IMR-90 (cell line): ENCODE measurements around the gene DNAI7. TPM values are rescaled to one million over a fixed set of nuclear protein-coding genes. Genes with fewer than 3 reads are reported as not detected.

ENCODE experiments used
- ATAC-seq: fragments of 200-7000 bp; cut with Tn5 transposase; 2 replicates; pipeline ENCODE4 v1.9.1; 2020; ENCODE audit warnings: low read depth, mild to moderate bottlenecking, moderate library complexity
- BruUV-seq: library from RNA; stranded (reverse); fragments of 400-500 nt; replicated peaks from 2 replicates; lab custom pipeline; 2021; lab: Mats Ljungman, UMichigan
- CTCF ChIA-PET: fragments of 300-600 bp; formaldehyde crosslinking; extraction: SDS; loops from one replicate; lab custom pipeline; 2021; ENCODE audit warnings: antibody characterized with exemption; lab: Yijun Ruan, JAX
- POLR2A ChIA-PET: fragments of 300-600 bp; sonication (Branson Sonifier 250); formaldehyde crosslinking; loops from one replicate; lab custom pipeline; 2022; ENCODE audit warnings: antibody characterized with exemption; ENCODE audit not compliant: unreplicated experiment; lab: Charles Lee
- DNase-seq: peaks from one replicate; pipeline ENCODE4 v3.0.0; 2013
- H2AFZ ChIP-seq: replicated peaks from 2 replicates; pipeline ENCODE3; 2013; ENCODE audit warnings: low read length, mild to moderate bottlenecking; ENCODE audit not compliant: poor library complexity
- H2AK5ac ChIP-seq: 2 replicates; pipeline ENCODE4 v1.6.1; 2013; ENCODE audit warnings: low read depth, low read length, inconsistent platforms
- H2AK9ac ChIP-seq: replicated peaks from 2 replicates; pipeline ENCODE3; 2013; ENCODE audit warnings: mild to moderate bottlenecking, low read depth, low read length, moderate library complexity; ENCODE audit not compliant: poor library complexity
- H2BK120ac ChIP-seq: 2 replicates; pipeline ENCODE4 v1.6.1; 2013; ENCODE audit warnings: low read depth, low read length, inconsistent platforms
- H2BK15ac ChIP-seq: 3 replicates; pipeline ENCODE4 v1.6.1; 2013; ENCODE audit warnings: low read depth, low read length, inconsistent platforms
- H2BK20ac ChIP-seq: 2 replicates; pipeline ENCODE4 v1.6.1; 2013; ENCODE audit warnings: low read depth, mild to moderate bottlenecking, inconsistent platforms, low read length, moderate library complexity
- H2BK5ac ChIP-seq: 2 replicates; pipeline ENCODE4 v1.6.1; 2013; ENCODE audit warnings: mild to moderate bottlenecking, low read depth, low read length, inconsistent platforms; ENCODE audit not compliant: poor library complexity, severe bottlenecking
- H3K14ac ChIP-seq: replicated peaks from 2 replicates; pipeline ENCODE4 v1.6.1; 2013; ENCODE audit warnings: low read depth, low read length, inconsistent platforms
- H3K18ac ChIP-seq: 2 replicates; pipeline ENCODE4 v1.6.1; 2013; ENCODE audit warnings: low read depth, low read length, control low read depth
- H3K23ac ChIP-seq: 2 replicates; pipeline ENCODE4 v1.6.1; 2013; ENCODE audit warnings: low read depth, low read length, inconsistent platforms
- H3K27ac ChIP-seq: 2 replicates; pipeline ENCODE4 v1.5.1; 2013; ENCODE audit warnings: mild to moderate bottlenecking, control low read depth, low read length; ENCODE audit not compliant: insufficient read depth
- H3K27me3 ChIP-seq: 2 replicates; pipeline ENCODE4 v1.6.1; 2013; ENCODE audit warnings: low read length; ENCODE audit not compliant: control insufficient read depth, insufficient read depth
- H3K36me3 ChIP-seq: 2 replicates; pipeline ENCODE4 v1.6.1; 2013; ENCODE audit warnings: low read length, mixed read lengths; ENCODE audit not compliant: control insufficient read depth, insufficient read depth
- H3K4ac ChIP-seq: 2 replicates; pipeline ENCODE4 v1.6.1; 2013; ENCODE audit warnings: low read depth, low read length, inconsistent platforms
- H3K4me1 ChIP-seq: 2 replicates; pipeline ENCODE4 v1.6.1; 2013; ENCODE audit warnings: low read length, mixed read lengths; ENCODE audit not compliant: control insufficient read depth, insufficient read depth
- H3K4me2 ChIP-seq: 2 replicates; pipeline ENCODE4 v1.6.1; 2013; ENCODE audit warnings: low read depth, mild to moderate bottlenecking, control low read depth, low read length, moderate library complexity
- H3K4me3 ChIP-seq: 2 replicates; pipeline ENCODE4 v1.5.1; 2013; ENCODE audit warnings: low read depth, mild to moderate bottlenecking, control low read depth, low read length, moderate library complexity; ENCODE audit not compliant: insufficient read depth
- H3K56ac ChIP-seq: 2 replicates; pipeline ENCODE4 v1.6.1; 2013; ENCODE audit warnings: low read length, inconsistent platforms; ENCODE audit not compliant: insufficient read depth; ENCODE audit errors: extremely low read depth
- H3K79me1 ChIP-seq, 2 experiments: 2 replicates each; pipeline ENCODE4 v1.6.1; 2013; ENCODE audit warnings: low read length in 2 of 2, inconsistent platforms in 1 of 2, low read depth in 1 of 2
- H3K9ac ChIP-seq: 2 replicates; pipeline ENCODE4 v1.6.1; 2013; ENCODE audit warnings: low read depth, low read length, control low read depth
- H3K9me1 ChIP-seq: 2 replicates; pipeline ENCODE4 v1.6.1; 2013; ENCODE audit warnings: low read length, inconsistent platforms; ENCODE audit not compliant: insufficient read depth
- H3K9me3 ChIP-seq: 2 replicates; pipeline ENCODE4 v1.6.1; 2013; ENCODE audit warnings: low read length; ENCODE audit not compliant: control insufficient read depth, insufficient read depth
- H4K20me1 ChIP-seq: 2 replicates; pipeline ENCODE4 v1.6.1; 2013; ENCODE audit warnings: low read length, inconsistent platforms; ENCODE audit not compliant: insufficient read depth
- H4K5ac ChIP-seq: 2 replicates; pipeline ENCODE4 v1.6.1; 2013; ENCODE audit warnings: mild to moderate bottlenecking, low read depth, low read length, control low read depth
- H4K8ac ChIP-seq, 2 experiments: 2 replicates each; pipeline ENCODE4 v1.6.1; 2013; ENCODE audit warnings: low read depth in 2 of 2, low read length in 2 of 2, control low read depth in 1 of 2, inconsistent platforms in 1 of 2
- H4K91ac ChIP-seq: 2 replicates; pipeline ENCODE4 v1.6.1; 2013; ENCODE audit warnings: low read depth, low read length, inconsistent platforms; ENCODE audit not compliant: insufficient read depth
- CEBPB ChIP-seq: IDR thresholded peaks from 2 replicates; pipeline ENCODE4 v1.6.1; 2012; ENCODE audit warnings: low read depth, low read length, improper control_type of control experiment
- MXI1 ChIP-seq: IDR thresholded peaks from 2 replicates; pipeline ENCODE4 v1.6.1; 2012; ENCODE audit warnings: low read depth, mild to moderate bottlenecking, low read length, moderate library complexity, borderline replicate concordance
- WGBS, 2 experiments: methylation state at CpG; one replicate each; pipeline versions ENCODE4 v1.1.5 to v1.1.7; 2013; ENCODE audit warnings: missing lambda C conversion rate in 2 of 2; ENCODE audit not compliant: insufficient read length in 1 of 2; ENCODE audit errors: extremely low coverage in 2 of 2; 5-methylcytosine and 5-hydroxymethylcytosine counted together
- dilution Hi-C: fragments of 300-500 bp; cut with HindIII; formaldehyde crosslinking; loops from one replicate; pipeline ENCODE4 v1.14.3; 2018; ENCODE audit warnings: low sequenced_read_pairs; ENCODE audit not compliant: unreplicated experiment
- in situ Hi-C: fragments of 300-500 bp; cut with MboI; formaldehyde crosslinking; loops from 3 replicates; pipeline ENCODE4 v1.14.3; 2019; ENCODE audit warnings: low sequenced_read_pairs, inconsistent platforms, mixed read lengths
- intact Hi-C: fragments of 100-400 bp; cut with micrococcal nuclease; formaldehyde crosslinking; loops from 2 replicates; pipeline ENCODE4 v1.10.0; 2022
- polyA plus RNA-seq, 3 experiments: library from polyadenylated mRNA; depleted of rRNA; stranded (reverse); fragments of >200 nt; gene quantifications; 2 replicates each; pipeline ENCODE4 v1.2.3, GENCODE V29; 2012; ENCODE audit warnings: low replicate concordance in 1 of 3
- total RNA-seq: library from RNA; depleted of rRNA; stranded (reverse); fragments of >200 nt; gene quantifications from 2 replicates; pipeline ENCODE4 v1.2.3, GENCODE V29; 2012

Gene DNAI7
- total and polyA plus RNA-seq, 2 of the 4 experiments (the other 2 are of a cell fraction): under 0.01 to 0.07 TPM

- H3K9me3 ChIP-seq: no peaks in the 10 kb centered on the region
- no peaks in the 10 kb centered on the region for H4K20me1 ChIP-seq
- H2AFZ ChIP-seq: no peak overlapping the region
- dilution Hi-C loops (no loop called here), intact Hi-C loops (no loop called here), in situ Hi-C loops (no loop called here)
- 0 out of 2 replicates have a peak overlapping the region, but pooled peaks have one; percentile 40 for H2BK120ac ChIP-seq
- no peak overlapping the region for H2BK5ac ChIP-seq
- H3K36me3 ChIP-seq: no peaks in the 10 kb centered on the region
- DNase-seq (no peak), ATAC-seq (no peak)
- ChIA-PET CTCF (no interaction called here), POLR2A (no interaction called here)
- H3K9ac ChIP-seq: no peak overlapping the region
- no peak overlapping the region for H3K56ac ChIP-seq
- no peak overlapping the region for H4K8ac ChIP-seq
- peak overlapping the region; percentile 84; the same call in 1 of the 2 replicates for H2BK20ac ChIP-seq
- H3K4me1 ChIP-seq: peaks cover 3% of the 10 kb centered on the region
- no TSS peak for BruUV-seq
- no peak overlapping the region for H3K14ac ChIP-seq
- H3K27ac ChIP-seq: no peak overlapping the region
- H3K9me1 ChIP-seq: peaks cover 3% of the 10 kb centered on the region; the same call in 1 of the 2 replicates
- no peaks in the 10 kb centered on the region for H3K79me1 ChIP-seq
- no peak overlapping the region for H2AK9ac ChIP-seq
- H3K4me2 ChIP-seq: no peak overlapping the region
- no peaks in the 10 kb centered on the region for H3K27me3 ChIP-seq
- H3K18ac ChIP-seq: peak overlapping the region; percentile 61; the same call in 1 of the 2 replicates
- no peak overlapping the region for H4K5ac ChIP-seq
- H3K4ac ChIP-seq: no peak overlapping the region; the same call in 1 of the 2 replicates
- H3K4me3 ChIP-seq: no peak overlapping the region
- 83 to 100% methylated on average over 1 of the region's 4 CpGs for WGBS, 2 experiments
- peak overlapping the region; percentile 27; the same call in 1 of the 2 replicates for H2AK5ac ChIP-seq
- no peak overlapping the region for H2BK15ac ChIP-seq
- no peak overlapping the region for H3K23ac ChIP-seq
- TF ChIP-seq CEBPB (peak; percentile 72), MXI1 (no peak)
- no peak overlapping the region for H4K91ac ChIP-seq
Observed at GRCh38 chr12:25186038-25186787, 8.7 kb downstream of the DNAI7 start.
